Hematopoietic multipotent progenitor cell (in vitro differentiated cells): ENCODE data around the gene PLEKHB2. TPM values are rescaled to one million over a fixed set of nuclear protein-coding genes. Genes with fewer than 3 reads are reported as not detected.
A peak's percentile ranks its signal among the peaks of the same experiment; 100 is the strongest.
"Not testable (repeated sequence)": the region's sequence is repeated elsewhere in the genome, so short reads cannot be mapped to it uniquely, and the experiment has no call there.

ENCODE experiments used
- DNase-seq, 3 donors: peaks; one replicate each; pipeline ENCODE4 v3.0.0-alpha.2; 2011 to 2015; ENCODE audit warnings: low read depth in 2 of 3, low spot score in 2 of 3
- total RNA-seq: library from RNA; depleted of rRNA; stranded (reverse); fragments of >200 nt; gene quantifications from one replicate; pipeline ENCODE4 v1.2.3, GENCODE V29; 2012

Gene PLEKHB2
- total RNA-seq, 1 donor, result 67.3 TPM

- no peak for DNase-seq
Observed at GRCh38 chr2:131132729-131133128, 27.6 kb downstream of the PLEKHB2 start.

- DNase-seq, result no peak
Observed at GRCh38 chr2:131140581-131140980, 35.4 kb downstream of the PLEKHB2 start.

GRCh38 chr2:131142849-131143248 lies 37.7 kb downstream of the PLEKHB2 start:
- DNase-seq, result no peak

GRCh38 chr2:131143803-131144202 lies 38.7 kb downstream of the PLEKHB2 start:
- DNase-seq, result no peak

- no peak for DNase-seq
Observed at GRCh38 chr2:131145040-131145439, 39.9 kb downstream of the PLEKHB2 start.

- DNase-seq, result peak in 2 of 3 donors; percentile 14 to 54
Observed at GRCh38 chr2:131146231-131146630, 41.1 kb downstream of the PLEKHB2 start.

- no peak for DNase-seq
Observed at GRCh38 chr2:131146749-131147148, 41.6 kb downstream of the PLEKHB2 start.

- no peak for DNase-seq
Observed at GRCh38 chr2:131148426-131148825, 43.3 kb downstream of the PLEKHB2 start.

GRCh38 chr2:131150109-131150508 lies 45.0 kb downstream of the PLEKHB2 start:
- not testable (repeated sequence) for DNase-seq

GRCh38 chr2:131151398-131151797 lies 46.3 kb downstream of the PLEKHB2 start:
- DNase-seq, result no peak

GRCh38 chr2:131152074-131152473 lies 46.9 kb downstream of the PLEKHB2 start:
- no peak for DNase-seq

GRCh38 chr2:131153529-131153928 lies 48.4 kb downstream of the PLEKHB2 start:
- no peak for DNase-seq

- peak; percentile 29 to 74 (median 55) for DNase-seq
Observed at GRCh38 chr2:131154071-131154531, 49.0 kb downstream of the PLEKHB2 start.

- no peak for DNase-seq
Observed at GRCh38 chr2:131154647-131155046, 49.5 kb downstream of the PLEKHB2 start.

- DNase-seq, result no peak
Observed at GRCh38 chr2:131155208-131155855, 50.2 kb downstream of the PLEKHB2 start.

- DNase-seq, result peak in 2 of 3 donors; percentile 9
Observed at GRCh38 chr2:131156452-131157149, 51.5 kb downstream of the PLEKHB2 start.

- DNase-seq, result not testable (repeated sequence)
Observed at GRCh38 chr2:131165562-131165961, 60.4 kb downstream of the PLEKHB2 start.

GRCh38 chr2:131168538-131168937 lies 63.4 kb downstream of the PLEKHB2 start:
- DNase-seq, result no peak

GRCh38 chr2:131178050-131178449 lies 72.9 kb downstream of the PLEKHB2 start:
- not testable (repeated sequence) for DNase-seq

- not testable (repeated sequence) for DNase-seq
Observed at GRCh38 chr2:131178721-131179418, 73.7 kb downstream of the PLEKHB2 start.

- not testable (repeated sequence) for DNase-seq
Observed at GRCh38 chr2:131181451-131181850, 76.3 kb downstream of the PLEKHB2 start.
